ENCODE measurements around the gene TEX35.

DNA sequence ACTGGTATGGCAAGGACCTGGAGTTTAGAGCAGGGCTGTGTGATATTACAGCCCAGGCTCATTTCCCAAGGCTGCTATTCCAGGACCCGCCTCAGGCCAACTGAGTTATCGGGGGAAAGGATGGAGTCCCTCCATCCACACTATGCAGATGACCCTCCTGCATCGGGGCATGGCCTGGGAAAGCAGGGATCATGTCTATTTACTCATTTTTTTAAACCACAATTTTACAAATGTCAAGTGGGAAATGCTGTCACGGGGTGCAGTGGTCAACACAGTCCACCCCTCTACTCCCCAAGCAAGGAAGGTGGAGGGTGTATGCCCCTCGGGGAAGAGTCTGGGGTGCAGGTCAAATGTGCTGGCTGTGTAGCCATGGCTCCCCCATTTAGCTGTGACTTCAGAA lies 10.1 kb upstream of the TEX35 start:
- no peak for TF ChIP-seq TAF1 (IDR thresholded peaks at IDR 0.05; ENCODE audit: borderline replicate concordance, insufficient read depth, low read length)
- TF ChIP-seq REST (IDR thresholded peaks at IDR 0.05; ENCODE audit: insufficient read depth in 1 of 2, low read depth in 2 of 2, low read length in 2 of 2), result no peak
